Ureter (tissue), 1 donor: ENCODE data around the gene EFCC1. TPM values are rescaled to one million over a fixed set of nuclear protein-coding genes. Genes with fewer than 3 reads are reported as not detected.
"Not testable (repeated sequence)": the region's sequence is repeated elsewhere in the genome, so short reads cannot be mapped to it uniquely, and the experiment has no call there.

Source experiments
- DNase-seq: peaks from one replicate; pipeline ENCODE4 v3.0.0-alpha.2; 2020; ENCODE audit warnings: low spot score
- total RNA-seq: library from RNA; stranded (reverse); gene quantifications from one replicate; pipeline ENCODE4 v1.2.4, GENCODE V29; 2023
- donor health status: DM: yes; HTN: yes; CAD: no.

Gene EFCC1
- total RNA-seq, 1 donor from 2014 or later, result 2.1 TPM

DNA sequence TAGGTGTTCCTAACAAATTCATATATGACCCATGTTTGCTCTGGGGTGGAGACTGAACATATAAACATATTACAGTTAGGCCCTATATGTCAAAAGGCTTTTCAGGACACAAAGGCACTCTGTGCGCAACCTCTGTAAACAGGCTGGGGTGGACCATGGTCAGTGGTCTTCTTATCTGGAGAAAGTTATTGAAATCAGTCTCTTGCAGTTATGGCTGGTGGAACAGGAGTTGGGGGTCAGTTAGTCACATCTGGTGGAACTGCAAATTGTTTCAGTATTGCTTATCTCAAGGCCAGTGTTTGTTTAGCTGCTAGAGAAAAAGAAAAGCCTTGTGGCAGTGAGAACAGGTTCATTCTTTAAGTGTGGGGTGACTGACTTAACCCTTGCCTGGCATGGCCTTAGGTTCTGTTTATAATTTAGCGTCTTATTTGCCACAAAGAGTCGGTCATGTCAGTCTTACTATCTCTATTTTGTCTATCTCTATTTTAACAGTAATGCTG, 53.6 kb downstream of the EFCC1 start:
- DNase-seq, result no peak

DNA sequence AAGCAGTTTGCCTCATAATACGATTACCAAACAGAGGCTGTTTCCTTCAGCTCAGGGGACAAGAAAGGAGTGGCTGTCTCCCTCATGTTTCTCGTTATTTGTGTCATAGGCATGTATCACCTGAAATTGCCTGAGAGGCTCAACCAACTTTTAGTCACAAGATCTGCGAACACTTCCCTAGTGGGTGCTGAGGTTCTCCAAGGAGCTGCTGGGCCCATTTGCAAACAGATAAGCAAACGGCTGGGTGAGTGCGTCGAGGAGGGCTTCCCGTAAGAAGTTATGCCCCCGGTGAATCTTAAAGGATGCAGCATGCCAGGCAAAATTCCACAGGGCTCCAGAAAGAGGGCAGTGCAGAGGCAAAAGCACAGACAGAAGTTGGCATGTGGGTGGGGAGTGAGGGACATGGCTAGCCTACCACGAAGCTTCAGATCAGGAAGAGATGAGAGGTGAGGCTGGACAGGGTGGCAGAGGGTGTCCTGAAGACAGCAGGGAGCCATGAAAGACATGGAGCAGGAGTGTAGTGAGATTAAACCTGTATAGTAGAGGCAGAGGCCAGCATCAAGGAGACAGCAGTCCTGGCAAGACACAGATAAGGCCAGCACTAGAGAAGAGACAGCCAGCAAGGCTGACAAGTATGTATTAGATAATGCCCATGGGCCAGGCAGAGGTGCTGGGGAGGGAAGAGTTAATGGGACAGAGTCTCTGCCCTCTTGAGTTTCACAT, 55.5 kb downstream of the EFCC1 start:
- no peak for DNase-seq

DNA sequence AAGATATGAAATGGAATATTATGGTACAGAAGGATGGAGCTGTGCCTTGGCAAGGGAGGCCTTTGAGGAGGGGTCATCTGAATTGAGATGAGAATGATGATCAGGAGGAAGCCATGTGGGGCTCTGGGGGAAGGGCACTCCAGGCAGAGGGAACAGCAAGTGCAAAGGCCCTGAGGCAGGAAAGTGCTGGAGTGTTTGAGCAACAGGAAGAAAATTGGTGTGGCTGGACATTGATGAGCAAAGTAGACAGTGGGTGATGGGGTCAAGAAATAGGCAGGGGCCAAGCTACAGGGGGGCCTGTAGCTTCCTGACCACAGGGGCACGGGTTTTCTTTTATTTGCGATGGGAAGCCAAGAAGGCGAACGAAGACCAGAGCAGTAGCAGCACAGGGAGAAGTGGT, 56.1 kb downstream of the EFCC1 start:
- DNase-seq, result no peak

DNA sequence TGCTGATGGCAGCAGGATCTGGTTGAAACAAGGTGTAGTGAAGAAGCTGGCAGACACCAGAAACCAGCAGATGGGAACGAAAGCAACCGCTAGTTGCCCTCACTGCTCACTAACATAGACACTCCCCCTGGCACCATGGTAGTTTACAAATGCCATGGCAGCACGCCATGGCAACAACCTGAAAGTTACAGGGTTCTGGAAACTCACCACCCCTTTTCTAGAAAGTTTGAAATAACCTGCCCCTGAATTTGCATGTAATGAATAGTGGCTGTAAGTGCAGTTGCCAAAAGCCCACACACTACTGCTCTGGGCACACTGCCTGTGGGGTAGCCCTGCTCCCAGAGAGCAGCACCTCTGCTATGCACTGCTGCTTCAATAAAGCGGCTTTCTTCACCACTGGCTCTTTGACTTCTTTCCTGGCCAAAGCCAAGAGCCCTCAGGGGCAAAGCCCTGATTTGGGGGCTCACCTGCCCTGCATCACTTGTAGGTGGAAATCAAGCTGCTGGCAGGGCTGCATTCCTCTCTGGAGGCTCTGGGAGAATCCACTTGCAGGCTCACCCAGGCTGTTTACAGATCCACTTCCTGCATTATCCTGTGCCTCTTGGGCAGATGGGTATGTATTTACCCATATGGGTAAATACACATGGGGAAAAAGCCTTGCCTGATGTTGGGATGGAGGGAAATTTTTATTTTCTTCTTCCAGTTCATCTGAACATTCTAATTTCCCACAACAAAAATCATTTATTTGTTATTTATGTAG, 57.5 kb downstream of the EFCC1 start:
- no peak for DNase-seq

DNA sequence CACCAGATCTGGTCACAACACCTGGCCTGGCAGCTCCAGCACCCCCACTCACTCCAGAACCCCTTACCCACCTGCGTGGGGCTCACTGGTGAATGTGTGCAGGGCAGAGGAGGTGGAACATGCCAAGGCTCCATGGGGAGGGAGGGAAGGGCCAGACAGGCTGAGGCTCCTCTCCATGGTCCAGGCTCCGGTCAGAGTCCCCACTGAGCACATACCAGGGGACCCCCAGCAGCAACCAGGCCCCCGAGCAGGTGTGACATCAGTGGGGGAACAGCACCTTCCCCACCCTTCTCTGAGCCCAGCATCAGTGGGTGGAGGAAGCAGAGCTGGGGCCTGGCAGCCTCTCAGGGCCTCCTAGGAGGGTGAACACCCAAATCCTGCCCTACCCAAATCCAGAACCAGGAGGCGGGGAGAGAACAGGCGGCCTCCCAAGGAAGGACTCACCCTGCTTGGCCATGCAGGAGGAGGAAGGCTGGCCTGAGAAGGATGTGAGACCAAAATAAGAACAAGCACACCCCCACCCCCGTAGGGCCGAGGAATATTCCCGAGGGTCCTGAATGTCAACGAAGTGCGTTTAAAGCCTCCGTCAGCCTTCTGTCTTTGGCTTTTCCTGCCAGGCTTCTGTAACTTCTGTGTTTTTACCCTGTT, 58.3 kb downstream of the EFCC1 start:
- no peak for DNase-seq

DNA sequence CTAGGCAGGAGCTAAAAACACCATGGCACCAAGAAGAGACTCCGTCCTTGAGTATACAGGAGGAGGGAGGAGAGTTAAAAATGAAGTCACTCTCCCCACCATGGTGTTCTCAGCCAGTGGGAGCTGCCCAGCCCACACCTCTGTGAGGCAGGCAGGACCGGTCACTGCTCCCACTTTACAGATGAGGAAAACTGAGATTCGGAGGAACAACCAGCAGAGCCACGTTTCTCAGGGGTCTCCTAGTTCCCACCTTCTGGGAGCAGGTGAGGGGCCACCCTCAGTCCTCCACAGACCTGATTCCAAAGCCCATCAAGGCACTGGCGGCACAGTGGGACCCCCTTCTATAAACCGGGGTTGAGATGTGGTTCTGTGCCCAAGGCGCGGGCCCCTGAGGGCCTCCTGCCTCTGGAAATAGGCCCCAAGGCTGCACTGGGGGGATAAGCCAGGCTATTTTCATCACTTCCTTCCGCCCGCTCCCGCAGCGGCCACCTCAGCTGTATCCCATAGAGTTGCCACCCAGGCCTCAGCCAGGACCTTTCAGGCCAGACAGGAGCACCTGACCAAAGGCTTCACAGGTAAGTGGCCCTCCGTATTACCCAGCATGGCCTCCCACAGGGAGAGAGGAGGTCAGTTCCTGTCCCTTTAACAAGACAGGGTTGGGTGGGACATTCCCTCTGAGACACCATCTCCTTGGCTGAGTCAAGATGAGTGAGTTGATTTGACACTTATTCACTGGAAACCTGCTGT, 59.3 kb downstream of the EFCC1 start, which contains the start of gene GP9:
TSS of gene GP9 (plus strand) at position 504 of the 747 bp plus-strand sequence. CDS start 961 bp downstream, outside the sequence.
- no peak for DNase-seq

DNA sequence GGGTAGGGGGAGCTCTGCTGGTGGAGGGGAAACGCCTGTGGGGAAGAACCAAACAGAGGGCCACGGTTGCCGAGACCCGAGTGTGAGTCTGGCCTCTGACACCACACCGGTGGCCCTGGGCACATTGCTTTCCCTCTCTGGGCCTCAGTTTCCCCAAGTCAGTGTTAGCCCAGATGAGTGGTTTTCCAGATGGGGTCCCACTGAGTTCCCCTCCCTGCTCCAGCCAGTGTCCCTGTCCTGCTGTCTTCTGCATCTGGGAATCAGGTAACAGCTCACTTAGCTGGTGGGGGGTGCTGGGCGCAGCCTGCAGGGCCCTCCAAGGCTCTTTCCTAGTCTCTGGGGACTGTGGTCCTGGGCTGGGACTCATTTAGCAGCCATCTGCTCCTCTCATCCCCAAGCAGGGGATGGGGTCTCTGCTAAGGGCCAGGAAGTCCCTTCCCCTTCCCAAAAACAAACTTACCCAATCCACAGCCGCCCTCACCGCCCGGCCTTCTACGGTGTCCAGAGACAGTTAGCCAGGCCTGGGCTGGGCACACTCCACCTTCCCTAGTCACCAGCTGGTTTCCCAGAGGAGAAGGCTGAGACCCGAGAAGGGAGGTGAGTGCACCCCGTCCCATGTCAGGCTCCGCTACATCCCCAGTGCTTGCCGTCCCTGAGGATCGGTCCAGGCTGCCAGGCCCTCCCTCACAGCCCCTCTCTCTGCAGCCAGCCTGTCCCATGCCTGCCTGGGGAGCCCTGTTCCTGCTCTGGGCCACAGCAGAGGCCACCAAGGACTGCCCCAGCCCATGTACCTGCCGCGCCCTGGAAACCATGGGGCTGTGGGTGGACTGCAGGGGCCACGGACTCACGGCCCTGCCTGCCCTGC, 60.2 kb downstream of the EFCC1 start:
- no peak for DNase-seq

DNA sequence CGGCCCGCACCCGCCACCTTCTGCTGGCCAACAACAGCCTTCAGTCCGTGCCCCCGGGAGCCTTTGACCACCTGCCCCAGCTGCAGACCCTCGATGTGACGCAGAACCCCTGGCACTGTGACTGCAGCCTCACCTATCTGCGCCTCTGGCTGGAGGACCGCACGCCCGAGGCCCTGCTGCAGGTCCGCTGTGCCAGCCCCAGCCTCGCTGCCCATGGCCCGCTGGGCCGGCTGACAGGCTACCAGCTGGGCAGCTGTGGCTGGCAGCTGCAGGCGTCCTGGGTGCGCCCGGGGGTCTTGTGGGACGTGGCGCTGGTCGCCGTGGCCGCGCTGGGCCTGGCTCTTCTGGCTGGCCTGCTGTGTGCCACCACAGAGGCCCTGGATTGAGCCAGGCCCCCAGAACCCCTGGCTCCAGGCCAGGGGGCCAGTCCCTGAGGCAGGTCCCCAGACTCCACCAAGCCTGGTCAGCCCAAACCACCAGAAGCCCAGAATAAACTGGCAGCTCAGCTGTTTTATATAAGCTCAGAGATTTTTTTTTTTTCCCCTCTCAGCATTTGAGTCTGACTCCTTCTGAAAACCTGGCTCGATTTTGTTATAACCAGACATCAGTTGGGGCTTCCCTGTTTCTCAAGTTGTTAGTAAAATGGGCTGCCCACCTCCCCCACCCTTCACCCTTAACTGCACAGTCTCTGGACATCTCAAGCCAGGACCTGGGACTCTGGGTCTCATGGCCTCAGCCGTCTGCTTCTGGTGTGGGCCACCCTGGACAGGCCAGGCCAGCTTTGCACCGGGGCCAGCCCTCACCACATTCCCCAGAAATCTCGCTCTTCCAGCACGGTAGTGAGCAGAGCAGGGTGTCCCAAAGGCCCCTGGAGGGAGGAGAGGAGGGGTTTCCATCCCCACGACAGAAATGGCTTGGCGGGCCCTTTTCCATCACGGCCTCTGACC, 61.1 kb downstream of the EFCC1 start:
- no peak for DNase-seq

DNA sequence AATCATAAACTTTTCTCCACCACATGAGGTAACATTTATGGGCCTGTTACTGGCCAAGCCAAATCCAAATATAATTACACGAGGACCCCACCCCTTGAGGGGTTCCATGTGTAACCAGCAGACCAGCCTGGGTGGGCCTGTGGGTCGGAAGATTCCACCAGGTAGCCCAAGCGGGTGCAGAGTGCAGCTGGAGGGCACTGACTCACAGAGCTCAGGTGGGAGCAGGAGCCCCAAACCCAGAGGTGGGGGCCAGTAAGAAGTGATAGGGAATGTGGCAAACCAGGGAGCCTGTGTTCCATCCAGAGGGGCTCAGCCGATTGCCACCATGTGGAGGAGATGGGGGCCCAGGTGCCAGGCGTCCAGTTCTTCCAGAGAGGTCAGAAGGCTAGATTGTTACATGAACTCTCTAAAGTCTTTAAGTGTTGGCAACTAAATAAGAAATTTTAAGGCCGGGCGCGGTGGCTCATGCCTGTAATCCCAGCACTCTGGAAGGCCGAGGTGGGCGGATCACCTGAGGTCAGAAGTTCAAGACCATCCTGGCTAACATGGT, 62.1 kb downstream of the EFCC1 start:
- DNase-seq, result no peak

DNA sequence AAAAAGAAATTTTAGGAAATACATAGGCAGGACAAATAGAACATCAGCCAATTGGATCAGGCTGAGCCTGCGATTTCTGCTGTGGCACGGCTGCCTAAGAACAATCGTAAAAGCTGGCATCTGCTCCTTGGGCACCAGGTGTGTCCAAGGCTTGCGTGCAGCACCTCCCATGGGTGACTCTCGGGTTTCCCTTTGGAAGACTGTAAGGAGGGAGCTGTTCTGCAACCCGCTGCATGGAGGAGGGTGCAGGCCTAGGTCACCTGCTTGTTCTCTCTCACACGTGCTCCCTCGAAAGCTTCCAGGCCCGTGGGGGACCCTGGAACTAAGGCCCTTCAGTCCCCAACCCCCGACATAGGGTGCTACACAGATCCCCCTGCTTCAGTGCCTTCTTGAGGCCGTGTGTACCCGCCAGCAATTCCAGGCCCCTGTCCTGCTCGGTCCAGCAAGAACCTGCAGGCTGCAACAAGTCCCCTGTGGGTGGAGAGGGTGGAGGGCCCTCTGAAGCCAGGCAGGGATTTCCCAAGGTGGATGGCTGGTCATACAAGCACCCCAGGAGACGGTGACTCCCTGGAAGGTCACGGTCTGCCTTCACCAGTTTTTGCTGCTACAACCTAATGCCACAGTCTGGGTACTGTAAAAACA, 62.9 kb downstream of the EFCC1 start:
- no peak for DNase-seq

DNA sequence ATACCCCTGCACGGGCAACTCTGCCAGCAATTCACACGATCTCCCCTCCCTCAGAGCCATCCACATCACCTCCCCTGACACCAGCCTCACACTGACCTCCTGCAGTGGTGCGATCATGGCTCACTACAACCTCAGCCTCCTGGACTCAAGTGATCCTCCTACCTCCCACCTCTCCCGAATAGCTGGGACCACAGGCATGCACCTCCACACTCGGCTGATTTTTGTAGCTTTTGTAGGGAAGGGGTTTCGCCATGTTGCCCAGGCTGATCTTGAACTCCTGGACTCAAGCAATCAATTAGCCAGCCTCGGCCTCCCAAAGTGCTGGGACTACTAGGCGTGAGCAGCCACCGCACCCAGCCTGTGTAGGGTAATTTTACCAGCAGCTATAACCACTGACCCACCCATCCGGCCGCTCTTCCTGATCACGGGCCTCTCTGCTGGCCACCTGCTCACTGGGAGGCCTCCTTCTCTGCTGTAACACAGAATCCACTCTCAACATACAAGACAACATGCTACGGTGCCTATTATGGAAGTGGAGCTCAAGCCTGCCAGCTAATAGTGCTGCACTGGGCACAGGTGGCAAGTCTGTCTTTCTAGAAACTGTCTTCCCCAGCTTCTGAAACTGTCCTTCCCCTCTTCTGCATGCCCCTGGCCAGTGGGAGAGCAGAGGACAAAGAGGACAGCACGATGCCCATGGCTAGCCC, 64.1 kb downstream of the EFCC1 start:
- no peak for DNase-seq

DNA sequence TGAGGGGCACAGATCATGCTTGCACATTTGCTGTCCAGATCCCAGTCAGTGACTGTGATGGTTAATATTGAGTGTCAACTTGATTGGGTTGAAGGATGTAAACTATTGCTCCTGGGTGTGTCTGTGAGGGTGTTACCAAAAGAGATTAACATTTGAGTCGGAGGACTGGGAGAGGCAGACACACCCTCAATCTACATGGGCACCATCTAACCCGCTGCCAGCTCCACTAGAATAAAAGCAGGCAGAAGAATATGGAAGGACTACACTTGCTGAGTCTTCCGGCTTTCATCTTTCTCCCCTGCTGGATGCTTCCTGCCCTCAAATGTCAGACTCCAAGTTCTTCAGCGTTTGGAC, 64.6 kb downstream of the EFCC1 start:
- DNase-seq, result no peak

DNA sequence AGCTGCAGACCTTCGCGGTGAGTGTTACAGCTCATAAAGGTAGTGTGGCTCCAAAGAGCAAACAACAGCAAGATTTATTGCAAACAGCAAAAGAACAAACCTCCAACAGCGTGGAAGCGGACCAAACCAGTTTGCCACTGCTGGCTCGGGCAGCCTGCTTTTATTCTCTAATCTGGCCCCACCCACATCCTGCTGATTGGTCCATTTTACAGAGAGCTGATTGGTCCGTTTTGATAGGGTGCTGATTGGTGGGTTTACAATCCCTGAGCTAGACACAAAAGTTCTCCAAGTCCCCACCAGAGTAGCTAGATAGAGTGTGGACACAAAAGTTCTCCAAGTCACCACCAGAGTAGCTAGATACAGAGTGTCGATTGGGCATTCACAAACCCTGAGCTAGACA, 66.6 kb downstream of the EFCC1 start:
- not testable (repeated sequence) for DNase-seq

DNA sequence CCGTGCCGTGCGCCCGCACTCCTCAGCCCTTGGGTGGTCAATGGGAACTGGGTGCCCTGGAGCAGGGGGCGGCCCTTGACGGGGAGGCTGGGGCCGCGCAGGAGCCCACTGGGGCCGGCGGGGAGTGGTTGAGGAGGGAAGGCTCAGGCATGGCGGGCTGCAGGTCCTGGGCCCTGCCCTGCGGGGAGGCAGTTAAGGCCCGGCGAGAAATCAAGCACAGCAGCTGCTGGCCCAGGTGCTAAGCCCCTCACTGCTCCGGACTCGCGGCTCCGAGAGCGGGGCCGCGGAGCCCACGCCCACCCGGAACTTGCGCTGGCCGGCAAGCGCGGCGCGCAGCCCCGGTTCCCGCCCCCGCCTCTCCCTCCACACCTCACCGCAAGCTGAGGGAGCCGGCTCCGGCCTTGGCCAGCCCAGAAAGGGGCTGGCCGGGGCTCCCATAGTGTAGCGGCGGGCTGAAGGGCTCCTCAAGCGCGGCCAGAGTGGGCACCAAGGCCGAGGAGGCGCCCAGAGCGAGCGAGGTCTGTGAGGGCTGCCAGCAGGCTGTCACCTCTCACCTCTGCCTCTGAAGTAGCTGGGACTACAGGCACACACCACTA, 67.3 kb downstream of the EFCC1 start:
- DNase-seq, result no peak

DNA sequence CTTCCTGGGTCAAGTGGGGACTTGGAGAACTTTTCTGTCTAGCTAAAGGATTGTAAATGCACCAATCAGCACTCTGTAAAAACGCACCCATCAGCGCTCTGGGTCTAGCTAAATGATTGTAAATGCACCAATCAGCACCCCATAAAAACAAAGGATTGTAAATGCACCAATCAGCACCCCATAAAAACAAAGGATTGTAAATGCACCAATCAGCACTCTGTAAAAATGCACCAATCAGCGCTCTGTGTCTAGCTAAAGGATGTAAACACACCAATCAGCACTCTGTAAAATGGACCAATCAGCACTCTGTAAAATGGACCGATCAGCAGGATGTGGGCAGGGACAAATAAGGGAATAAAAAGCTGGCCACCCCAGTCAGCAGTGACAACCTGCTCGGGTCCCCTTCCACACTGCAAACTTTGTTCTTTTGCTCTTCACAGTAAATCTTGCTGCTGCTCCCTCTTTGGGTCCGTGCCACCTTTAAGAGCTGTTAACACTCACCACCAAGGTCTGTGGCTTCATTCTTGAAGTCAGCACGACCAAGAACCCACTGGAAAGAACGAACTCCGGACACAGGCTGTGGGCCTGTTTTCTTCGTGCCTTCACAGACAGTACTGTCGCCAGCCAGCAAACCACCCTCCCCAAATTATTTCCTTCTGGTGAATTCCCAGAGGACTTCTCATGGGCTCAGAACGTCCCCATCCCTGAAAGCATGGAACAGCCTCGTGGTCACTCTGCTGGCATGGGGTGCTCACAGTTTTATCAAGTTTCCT, 68.4 kb downstream of the EFCC1 start:
- not testable (repeated sequence) for DNase-seq

DNA sequence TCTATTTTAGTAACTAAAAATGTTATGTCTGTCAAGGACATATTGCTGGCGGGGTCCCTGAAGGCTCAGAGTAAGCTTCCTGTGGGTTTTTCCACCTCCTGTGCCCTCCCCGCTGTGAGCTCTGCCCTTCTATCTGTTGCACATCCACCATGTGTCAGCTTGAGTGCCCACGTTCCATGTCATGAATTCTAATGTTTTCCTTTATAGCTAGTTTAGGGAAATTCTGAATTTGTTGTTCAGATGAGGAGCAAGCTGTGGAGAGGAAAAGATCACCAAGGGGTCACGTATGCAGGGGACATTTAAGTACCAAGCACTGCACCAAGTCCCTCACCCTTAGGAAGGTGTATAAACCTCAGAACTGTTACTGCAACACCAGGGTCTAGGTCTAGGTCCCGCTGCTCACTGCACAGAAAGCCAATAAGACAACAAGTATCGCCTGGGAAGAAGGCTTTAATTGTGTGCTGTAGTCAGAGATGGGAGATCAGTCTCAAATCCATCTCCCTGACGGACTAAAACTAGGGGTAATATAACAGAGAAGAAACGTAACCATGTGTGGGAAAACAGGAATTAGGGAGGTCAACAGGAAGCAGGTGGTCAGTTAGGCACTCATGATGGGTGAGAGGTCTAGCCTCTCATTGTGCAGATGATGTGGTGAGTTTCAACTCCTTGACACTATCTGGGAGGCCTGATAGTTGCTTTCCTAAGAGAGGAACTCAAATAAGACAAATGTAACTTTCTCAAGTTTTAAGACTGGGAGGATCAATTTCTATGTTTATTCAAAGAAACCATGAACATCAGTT, 69.2 kb downstream of the EFCC1 start:
- no peak for DNase-seq
